Duodenal mucosa (tissue), 2 donors: ENCODE measurements around the gene RNF34.

Experiments
- H3K27ac ChIP-seq: one replicate; pipeline ENCODE4 v1.7.0; 2013; ENCODE audit warnings: low read depth, low read length
- H3K27me3 ChIP-seq, 2 donors: one replicate each; pipeline ENCODE4 v1.7.0; 2013; ENCODE audit warnings: low read length in 2 of 2, control low read depth in 1 of 2; ENCODE audit not compliant: insufficient read depth in 2 of 2, control insufficient read depth in 1 of 2
- H3K36me3 ChIP-seq, 2 donors: one replicate each; pipeline ENCODE4 v1.7.0; 2013; ENCODE audit warnings: low read length in 2 of 2, control low read depth in 1 of 2; ENCODE audit not compliant: insufficient read depth in 2 of 2, control insufficient read depth in 1 of 2
- H3K4me1 ChIP-seq, 2 donors: one replicate each; pipeline ENCODE4 v1.7.0; 2013; ENCODE audit warnings: low read length in 2 of 2, control low read depth in 1 of 2; ENCODE audit not compliant: insufficient read depth in 2 of 2, control insufficient read depth in 1 of 2
- H3K4me3 ChIP-seq, 2 donors: one replicate each; pipeline ENCODE4 v1.7.0; 2013; ENCODE audit warnings: low read length in 2 of 2, low read depth in 1 of 2
- H3K9ac ChIP-seq, 2 donors: one replicate each; pipeline ENCODE4 v1.7.0; 2013; ENCODE audit warnings: low read length in 2 of 2, low read depth in 1 of 2
- H3K9me3 ChIP-seq, 2 donors: one replicate each; pipeline ENCODE4 v1.7.0; 2013; ENCODE audit warnings: low read length in 2 of 2, control low read depth in 1 of 2; ENCODE audit not compliant: control insufficient read depth in 1 of 2

The RNF34 gene

DNA sequence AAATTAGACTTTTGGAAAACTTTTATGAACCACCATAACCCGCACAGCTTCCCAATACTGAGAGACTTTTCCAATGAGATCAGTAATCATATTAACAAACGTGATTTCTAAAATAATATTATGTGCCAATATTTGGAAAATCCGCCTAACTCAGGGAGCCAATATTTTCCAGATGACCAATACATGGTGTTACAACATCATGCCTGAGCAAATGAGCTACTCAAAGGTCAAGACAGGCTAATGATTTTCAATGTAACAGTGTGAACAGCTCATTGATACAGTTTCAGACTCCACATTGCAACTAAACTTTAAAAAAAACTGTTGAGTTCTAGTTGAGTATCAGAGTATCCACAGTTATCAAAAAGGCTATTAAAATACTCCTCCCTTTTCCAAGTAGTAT lies 46.8 kb downstream of the RNF34 start:
- Histone ChIP-seq H3K27ac (no peak overlapping the region), H3K4me1 (peaks cover under 1 to 19% of the 10 kb centered on the region in 2 donors), H3K9me3 (no peaks in the 10 kb centered on the region), H3K27me3 (no peaks in the 10 kb centered on the region), H3K9ac (no peak overlapping the region), H3K36me3 (peaks cover 0 to 31% of the 10 kb centered on the region in 2 donors), H3K4me3 (no peak overlapping the region)

DNA sequence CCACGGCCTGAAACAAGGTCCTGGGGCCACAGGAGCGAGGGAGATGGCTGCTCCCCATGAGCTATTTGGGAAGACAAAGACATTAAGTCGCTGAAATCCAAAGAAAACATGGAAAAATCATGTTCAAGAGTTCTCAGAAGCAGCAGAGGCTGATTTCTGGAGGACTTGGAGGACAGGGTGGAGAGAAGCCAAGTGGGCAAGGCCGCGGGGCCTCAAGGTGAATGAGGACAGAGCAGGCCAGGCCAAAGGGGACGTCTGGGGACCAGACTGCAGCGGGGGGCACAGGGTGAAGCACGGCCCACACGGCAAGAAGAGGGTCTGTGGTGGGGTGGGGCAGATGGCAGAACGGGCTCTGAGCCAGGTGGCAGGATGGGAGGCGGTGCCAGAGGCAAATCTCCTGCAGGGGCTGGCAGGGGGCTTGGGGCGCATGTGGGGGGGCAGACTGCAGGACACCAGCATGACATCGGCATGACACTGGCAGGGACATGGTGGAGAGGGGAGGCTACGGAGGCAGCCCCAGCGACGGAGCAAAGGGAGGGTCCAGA lies 48.9 kb downstream of the RNF34 start:
- Histone ChIP-seq H3K36me3 (peaks cover 0 to 13% of the 10 kb centered on the region in 2 donors), H3K27me3 (no peaks in the 10 kb centered on the region), H3K4me1 (peaks cover 17 to 29% of the 10 kb centered on the region in 2 donors), H3K27ac (no peak overlapping the region), H3K4me3 (no peak overlapping the region), H3K9me3 (no peaks in the 10 kb centered on the region), H3K9ac (no peak overlapping the region)

- Histone ChIP-seq H3K27me3 (no peaks in the 10 kb centered on the region), H3K27ac (peak overlapping the region; percentile 65), H3K36me3 (peaks cover 0 to 11% of the 10 kb centered on the region in 2 donors), H3K4me1 (peaks cover 17 to 21% of the 10 kb centered on the region in 2 donors), H3K4me3 (peak overlapping the region; percentile 51 to 60), H3K9ac (peak overlapping the region; percentile 4 to 38), H3K9me3 (no peaks in the 10 kb centered on the region)
Observed at GRCh38 chr12:121451961-121452339, 52.0 kb downstream of the RNF34 start.

- Histone ChIP-seq H3K4me3 (peak overlapping the region; percentile 51 to 60), H3K36me3 (peaks cover 0 to 11% of the 10 kb centered on the region in 2 donors), H3K4me1 (peaks cover 17 to 21% of the 10 kb centered on the region in 2 donors), H3K27me3 (no peaks in the 10 kb centered on the region), H3K27ac (peak overlapping the region; percentile 65), H3K9me3 (no peaks in the 10 kb centered on the region), H3K9ac (peak overlapping the region; percentile 4 to 47)
Observed at GRCh38 chr12:121452340-121452984, 52.5 kb downstream of the RNF34 start.

- Histone ChIP-seq H3K27me3 (no peaks in the 10 kb centered on the region), H3K9ac (peak overlapping the region; percentile 4 to 47), H3K9me3 (no peaks in the 10 kb centered on the region), H3K4me1 (peaks cover 17 to 21% of the 10 kb centered on the region in 2 donors), H3K36me3 (peaks cover 0 to 11% of the 10 kb centered on the region in 2 donors), H3K4me3 (peak overlapping the region in 1 of 2 donors; percentile 51), H3K27ac (peak overlapping the region; percentile 65)
Observed at GRCh38 chr12:121452985-121453360, 53.1 kb downstream of the RNF34 start.

- Histone ChIP-seq H3K9me3 (no peaks in the 10 kb centered on the region), H3K27me3 (no peaks in the 10 kb centered on the region), H3K36me3 (peaks cover 0 to 11% of the 10 kb centered on the region in 2 donors), H3K27ac (no peak overlapping the region), H3K4me1 (peaks cover 17 to 21% of the 10 kb centered on the region in 2 donors), H3K9ac (no peak overlapping the region), H3K4me3 (no peak overlapping the region)
Observed at GRCh38 chr12:121453629-121454028, 53.7 kb downstream of the RNF34 start.

GRCh38 chr12:121454921-121455320 lies 55.0 kb downstream of the RNF34 start:
- Histone ChIP-seq H3K4me3 (no peak overlapping the region), H3K27me3 (no peaks in the 10 kb centered on the region), H3K4me1 (peaks cover 17 to 21% of the 10 kb centered on the region in 2 donors), H3K27ac (no peak overlapping the region), H3K36me3 (peaks cover 0 to 8% of the 10 kb centered on the region in 2 donors), H3K9me3 (no peaks in the 10 kb centered on the region), H3K9ac (no peak overlapping the region)

DNA sequence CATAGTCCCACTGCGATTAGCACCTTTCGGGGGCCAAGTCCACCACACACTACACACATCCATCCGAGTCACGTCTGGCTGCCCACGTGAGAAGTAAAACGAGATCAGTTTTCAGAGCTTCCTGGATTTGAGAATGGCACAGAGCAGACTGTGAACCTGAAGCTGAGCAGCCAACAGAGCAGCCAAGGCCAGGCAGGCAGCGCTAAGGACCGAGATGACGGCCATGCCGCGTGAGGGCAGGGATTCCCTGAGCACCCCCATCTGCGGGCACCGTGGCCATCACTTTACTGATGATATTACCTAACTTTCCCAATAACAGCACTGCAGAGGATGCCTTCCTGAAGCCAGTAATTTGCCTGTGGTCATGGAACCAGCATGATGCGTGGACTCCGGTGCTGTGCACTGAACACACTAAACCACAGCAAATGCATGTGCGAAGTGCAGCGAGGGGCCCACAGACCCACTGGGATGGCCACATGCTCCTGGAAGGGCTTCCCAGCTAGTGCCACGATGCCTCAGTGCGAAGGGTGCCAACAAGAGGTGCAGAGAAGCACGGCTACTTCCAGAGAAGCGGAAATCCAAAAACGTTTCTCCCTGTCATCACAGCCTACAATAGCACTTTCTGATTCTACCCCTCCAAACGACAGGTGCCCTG lies 56.0 kb downstream of the RNF34 start:
- H3K4me1 ChIP-seq = peaks cover 17 to 20% of the 10 kb centered on the region in 2 donors
- no peak overlapping the region for H3K27ac ChIP-seq
- no peak overlapping the region for H3K4me3 ChIP-seq
- no peaks in the 10 kb centered on the region for H3K27me3 ChIP-seq
- H3K9me3 ChIP-seq = no peaks in the 10 kb centered on the region
- H3K9ac ChIP-seq = no peak overlapping the region
- peaks cover 0 to 5% of the 10 kb centered on the region in 2 donors for H3K36me3 ChIP-seq

GRCh38 chr12:121456551-121456950 lies 56.6 kb downstream of the RNF34 start:
- peaks cover 13 to 17% of the 10 kb centered on the region in 2 donors for H3K4me1 ChIP-seq
- H3K36me3 ChIP-seq = peaks cover 0 to 5% of the 10 kb centered on the region in 2 donors
- no peaks in the 10 kb centered on the region for H3K9me3 ChIP-seq
- no peak overlapping the region for H3K27ac ChIP-seq
- H3K9ac ChIP-seq = no peak overlapping the region
- no peak overlapping the region for H3K4me3 ChIP-seq
- no peaks in the 10 kb centered on the region for H3K27me3 ChIP-seq

DNA sequence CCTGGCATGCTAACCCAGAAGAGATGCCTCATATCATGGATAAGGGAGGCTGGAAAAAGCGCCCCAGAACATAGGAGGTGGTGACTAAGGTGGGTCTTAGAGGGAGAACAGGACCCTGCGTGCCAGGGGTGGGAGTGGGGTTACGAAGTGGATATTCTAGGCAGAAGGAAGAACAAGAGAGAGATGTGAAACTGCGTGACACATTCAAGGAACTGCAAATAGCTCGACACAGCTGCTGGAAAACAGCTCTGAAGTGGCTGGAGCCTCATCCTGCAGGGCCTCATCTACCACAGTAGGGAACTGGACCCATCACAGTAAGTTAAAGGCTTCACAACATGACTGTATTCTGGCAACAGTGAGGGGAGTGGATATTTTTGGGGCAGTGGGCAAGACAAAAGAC lies 61.1 kb downstream of the RNF34 start:
- H3K9me3 ChIP-seq = no peaks in the 10 kb centered on the region
- no peak overlapping the region for H3K9ac ChIP-seq
- peaks cover 5 to 6% of the 10 kb centered on the region in 2 donors for H3K4me1 ChIP-seq
- H3K27me3 ChIP-seq = no peaks in the 10 kb centered on the region
- peaks cover 0 to 1% of the 10 kb centered on the region in 2 donors for H3K36me3 ChIP-seq
- H3K4me3 ChIP-seq = no peak overlapping the region
- no peak overlapping the region for H3K27ac ChIP-seq
